T-cell (primary cell): Measurements from ENCODE around the gene SMIM5. TPM values are rescaled to one million over a fixed set of nuclear protein-coding genes. Genes with fewer than 3 reads are reported as not detected.

ENCODE experiments used
- ATAC-seq, 4 experiments: fragments of 200-7000 bp in 3 of 4; fragments of 150-1000 bp in 1 of 4; cut with Tn5 transposase; replicated peaks in 1 of 4; 1 replicate in 3 of 4; 2 replicates in 1 of 4; pipeline ENCODE4 v1.10.0; 2021; ENCODE audit warnings: moderate library complexity in 3 of 4, mild to moderate bottlenecking in 2 of 4, moderate number of reproducible peaks in 1 of 4
- CTCF ChIA-PET, 2 donors: fragments of 300-600 bp; sonication (Branson Sonifier 250); formaldehyde crosslinking; loops; one replicate each; lab custom pipeline; 2022; ENCODE audit warnings: antibody characterized with exemption in 2 of 2; lab: Charles Lee
- POLR2A ChIA-PET, 2 donors: fragments of 300-600 bp; sonication (Branson Sonifier 250); formaldehyde crosslinking; loops; one replicate each; lab custom pipeline; 2022; ENCODE audit warnings: antibody characterized with exemption in 2 of 2; lab: Charles Lee
- DNase-seq, 35 experiments: peaks; one replicate each; pipeline versions ENCODE4 v3.0.0 to v3.0.0-alpha.2; 2013 to 2023
- H3K27ac ChIP-seq: one replicate; pipeline ENCODE4 v1.5.1; 2013; ENCODE audit warnings: low read length
- H3K27me3 ChIP-seq, 2 experiments: replicated peaks in 1 of 2; 1 replicate in 1 of 2; 2 replicates in 1 of 2; pipeline versions ENCODE4 v1.6.1 to v1.7.0; 2013; ENCODE audit warnings: low read length in 1 of 2, mixed read lengths in 1 of 2; ENCODE audit not compliant: control insufficient read depth in 2 of 2, insufficient read depth in 2 of 2; ENCODE audit errors: extremely low read depth in 1 of 2
- H3K36me3 ChIP-seq, 2 donors: 1 replicate in 1 of 2; 2 replicates in 1 of 2; pipeline versions ENCODE4 v1.6.1 to v1.7.0; 2013; ENCODE audit warnings: low read length in 1 of 2; ENCODE audit not compliant: control insufficient read depth in 2 of 2, insufficient read depth in 1 of 2; ENCODE audit errors: extremely low read depth in 1 of 2
- H3K4me1 ChIP-seq, 2 experiments: 1 replicate in 1 of 2; 2 replicates in 1 of 2; pipeline versions ENCODE4 v1.6.1 to v1.7.0; 2013; ENCODE audit warnings: low read length in 2 of 2, mixed read lengths in 1 of 2; ENCODE audit not compliant: insufficient read depth in 2 of 2, control insufficient read depth in 1 of 2; ENCODE audit errors: extremely low read depth in 1 of 2
- H3K4me3 ChIP-seq, 2 donors: 1 replicate in 1 of 2; 2 replicates in 1 of 2; pipeline versions ENCODE4 v1.5.1 to v1.7.0; 2013; ENCODE audit warnings: mild to moderate bottlenecking in 2 of 2, low read length in 1 of 2, moderate library complexity in 1 of 2; ENCODE audit not compliant: control insufficient read depth in 1 of 2; ENCODE audit errors: extremely low read depth in 1 of 2
- H3K9me3 ChIP-seq: 2 replicates; pipeline ENCODE4 v1.7.0; 2013
- H3K27ac Mint-ChIP-seq, 2 donors: one replicate each; pipeline ENCODE4 v1.8.0; 2020 to 2021; ENCODE audit warnings: mild to moderate bottlenecking in 2 of 2, mixed read lengths in 2 of 2
- H3K27me3 Mint-ChIP-seq, 2 donors: one replicate each; pipeline ENCODE4 v1.8.0; 2021 to 2022; ENCODE audit warnings: mixed read lengths in 2 of 2
- H3K36me3 Mint-ChIP-seq: one replicate; pipeline ENCODE4 v1.8.0; 2021; ENCODE audit warnings: mixed read lengths
- H3K4me1 Mint-ChIP-seq, 3 donors: one replicate each; pipeline ENCODE4 v1.8.0; 2020 to 2022; ENCODE audit warnings: mixed read lengths in 3 of 3, mild to moderate bottlenecking in 1 of 3
- H3K4me3 Mint-ChIP-seq, 3 donors: one replicate each; pipeline ENCODE4 v1.8.0; 2020 to 2022; ENCODE audit warnings: mild to moderate bottlenecking in 3 of 3, mixed read lengths in 3 of 3, moderate library complexity in 3 of 3
- H3K9me3 Mint-ChIP-seq, 3 donors: one replicate each; pipeline ENCODE4 v1.8.0; 2020 to 2022; ENCODE audit warnings: mixed read lengths in 3 of 3
- WGBS: methylation state at CpG from one replicate; pipeline ENCODE4 v1.1.5; 2013; ENCODE audit warnings: missing lambda C conversion rate; ENCODE audit not compliant: insufficient coverage; 5-methylcytosine and 5-hydroxymethylcytosine counted together
- total RNA-seq, 35 experiments: library from RNA in 6 of 35; stranded (reverse) in 6 of 35; fragments of 120-200 nt in 1 of 35; gene quantifications; one replicate each; pipeline versions ENCODE4 v1.2.1 to v1.2.4 and lab custom pipeline; 2013 to 2026

SMIM5 gene
- total RNA-seq, 5 donors from 2014 or later (not counting 1 experiment from before 2014, with no cell fraction given) = 0.35 to 2.2 (median 0.82) TPM

- no peak for ATAC-seq
- Mint-ChIP-seq H3K27ac (no peak overlapping the region), H3K9me3 (no peaks in the 10 kb centered on the region), H3K4me3 (no peak overlapping the region), H3K27me3 (no peaks in the 10 kb centered on the region), H3K4me1 (peaks cover 0 to 4% (median 0%) of the 10 kb centered on the region in 3 donors), H3K36me3 (no peaks in the 10 kb centered on the region)
- Histone ChIP-seq H3K27ac (no peak overlapping the region), H3K36me3 (peaks cover 16 to 23% of the 10 kb centered on the region in 2 donors), H3K4me1 (no peaks in the 10 kb centered on the region), H3K9me3 (no peaks in the 10 kb centered on the region), H3K27me3 (no peaks in the 10 kb centered on the region), H3K4me3 (no peak overlapping the region)
- CTCF ChIA-PET = no interaction called here
- WGBS = 100% methylated on average over 3 of the region's 10 CpGs
- DNase-seq = no peak
- POLR2A ChIA-PET = no interaction called here
Observed at GRCh38 chr17:75627094-75627493, 6.1 kb upstream of the SMIM5 start.

- ChIA-PET CTCF (no interaction called here), POLR2A (interaction anchor here in 1 of 2 donors (0.5 kb wide), 1 partner anchor 252 kb away, joined by 10 read pairs; no protein-coding TSS in a partner anchor)
- H3K4me1 ChIP-seq = peaks cover 2 to 9% of the 10 kb centered on the region in 2 experiments
- no peaks in the 10 kb centered on the region for H3K36me3 Mint-ChIP-seq
- no peaks in the 10 kb centered on the region for H3K9me3 ChIP-seq
- 88% methylated on average over 1 of the region's 6 CpGs for WGBS
- peaks cover 20 to 22% of the 10 kb centered on the region in 2 donors for H3K36me3 ChIP-seq
- H3K27ac ChIP-seq = no peak overlapping the region
- H3K4me3 ChIP-seq = no peak overlapping the region
- no peak overlapping the region for H3K27ac Mint-ChIP-seq
- H3K4me1 Mint-ChIP-seq = peaks cover under 1 to 5% (median 5%) of the 10 kb centered on the region in 3 donors
- ATAC-seq (no peak), DNase-seq (no peak)
- H3K27me3 Mint-ChIP-seq = no peaks in the 10 kb centered on the region
- no peaks in the 10 kb centered on the region for H3K9me3 Mint-ChIP-seq
- no peak overlapping the region for H3K4me3 Mint-ChIP-seq
- no peaks in the 10 kb centered on the region for H3K27me3 ChIP-seq
Observed at GRCh38 chr17:75628425-75628824, 4.8 kb upstream of the SMIM5 start.

- peaks cover 20 to 22% of the 10 kb centered on the region in 2 donors for H3K36me3 ChIP-seq
- Mint-ChIP-seq H3K36me3 (no peaks in the 10 kb centered on the region), H3K27ac (no peak overlapping the region), H3K4me3 (no peak overlapping the region), H3K27me3 (no peaks in the 10 kb centered on the region), H3K9me3 (no peaks in the 10 kb centered on the region), H3K4me1 (peaks cover 7 to 10% (median 9%) of the 10 kb centered on the region in 3 donors)
- DNase-seq (no peak), ATAC-seq (no peak)
- POLR2A ChIA-PET = interaction anchor here in 1 of 2 donors (0.6 kb wide), 1 partner anchor 11 kb away, joined by 3 read pairs; no protein-coding TSS in a partner anchor
- H3K27ac ChIP-seq = no peak overlapping the region
- no peaks in the 10 kb centered on the region for H3K9me3 ChIP-seq
- CTCF ChIA-PET = interaction anchor here in 1 of 2 donors (0.9 kb wide), 1 partner anchor 124 kb away, joined by 3 read pairs; no protein-coding TSS in a partner anchor
- 91% methylated on average over 13 of the region's 14 CpGs for WGBS
- H3K4me1 ChIP-seq = peaks cover 2 to 16% of the 10 kb centered on the region in 2 experiments
- H3K27me3 ChIP-seq = no peaks in the 10 kb centered on the region
- no peak overlapping the region for H3K4me3 ChIP-seq
Observed at GRCh38 chr17:75629157-75629556, 4.1 kb upstream of the SMIM5 start.

- Mint-ChIP-seq H3K9me3 (no peaks in the 10 kb centered on the region), H3K27ac (no peak overlapping the region), H3K36me3 (no peaks in the 10 kb centered on the region), H3K4me1 (peaks cover 8 to 12% (median 9%) of the 10 kb centered on the region in 3 donors), H3K27me3 (no peaks in the 10 kb centered on the region), H3K4me3 (no peak overlapping the region)
- no peaks in the 10 kb centered on the region for H3K27me3 ChIP-seq
- POLR2A ChIA-PET = no interaction called here
- peaks cover 2 to 16% of the 10 kb centered on the region in 2 experiments for H3K4me1 ChIP-seq
- CTCF ChIA-PET = interaction anchor here in 1 of 2 donors (0.6 kb wide), 1 partner anchor 209 kb away, joined by 3 read pairs; no protein-coding TSS in a partner anchor
- DNase-seq (no peak), ATAC-seq (no peak)
- H3K4me3 ChIP-seq = no peak overlapping the region
- no peaks in the 10 kb centered on the region for H3K9me3 ChIP-seq
- 91% methylated on average over 21 of the region's 26 CpGs for WGBS
- peaks cover 15 to 17% of the 10 kb centered on the region in 2 donors for H3K36me3 ChIP-seq
- H3K27ac ChIP-seq = no peak overlapping the region
Observed at GRCh38 chr17:75630071-75630917, 2.9 kb upstream of the SMIM5 start.

- Mint-ChIP-seq H3K9me3 (no peaks in the 10 kb centered on the region), H3K27ac (no peak overlapping the region), H3K4me3 (no peak overlapping the region), H3K27me3 (no peaks in the 10 kb centered on the region), H3K36me3 (no peaks in the 10 kb centered on the region), H3K4me1 (peaks cover 8 to 12% (median 9%) of the 10 kb centered on the region in 3 donors)
- Histone ChIP-seq H3K4me3 (no peak overlapping the region), H3K36me3 (peaks cover 10 to 15% of the 10 kb centered on the region in 2 donors), H3K27ac (no peak overlapping the region), H3K4me1 (peaks cover 2 to 16% of the 10 kb centered on the region in 2 experiments), H3K27me3 (no peaks in the 10 kb centered on the region), H3K9me3 (no peaks in the 10 kb centered on the region)
- WGBS = 97% methylated on average over 27 of the region's 27 CpGs
- DNase-seq (no peak), ATAC-seq (no peak)
- ChIA-PET POLR2A (no interaction called here), CTCF (interaction anchor here in 1 of 2 donors (0.9 kb wide), 1 partner anchor 122 kb away, joined by 4 read pairs; no protein-coding TSS in a partner anchor)
Observed at GRCh38 chr17:75631353-75631752, 1.9 kb upstream of the SMIM5 start.

GRCh38 chr17:75632428-75632827 lies 806 bp upstream of the SMIM5 start:
- ChIA-PET POLR2A (interaction anchor here in 1 of 2 donors (0.6 to 0.9 kb wide), 2 partner anchors 42 to 181 kb away, joined by 3 to 7 read pairs; no protein-coding TSS in a partner anchor), CTCF (interaction anchor here (0.6 to 3.4 kb wide), 8 partner anchors 13 to 743 kb away, joined by 3 to 49 read pairs (median 6); a partner anchor contains a TSS)
- WGBS = 91% methylated on average over 7 of the region's 12 CpGs
- DNase-seq (no peak), ATAC-seq (no peak)
- Mint-ChIP-seq H3K36me3 (no peaks in the 10 kb centered on the region), H3K4me1 (peaks cover 8 to 12% (median 9%) of the 10 kb centered on the region in 3 donors), H3K27ac (no peak overlapping the region), H3K4me3 (no peak overlapping the region), H3K9me3 (no peaks in the 10 kb centered on the region), H3K27me3 (no peaks in the 10 kb centered on the region)
- Histone ChIP-seq H3K27ac (no peak overlapping the region), H3K27me3 (no peaks in the 10 kb centered on the region), H3K4me1 (peaks cover 2 to 16% of the 10 kb centered on the region in 2 experiments), H3K9me3 (no peaks in the 10 kb centered on the region), H3K4me3 (no peak overlapping the region), H3K36me3 (peaks cover 3 to 10% of the 10 kb centered on the region in 2 donors)
